DMS114 treated with DMSO at 0.1 percent for 48 hours (cell line): ENCODE results near the gene APOBEC2.

Source experiments
- DNase-seq: peaks from one replicate; lab custom pipeline; 2025; ENCODE audit not compliant: unreplicated experiment; lab: John Stamatoyannopoulos, UW

The APOBEC2 gene

DNA sequence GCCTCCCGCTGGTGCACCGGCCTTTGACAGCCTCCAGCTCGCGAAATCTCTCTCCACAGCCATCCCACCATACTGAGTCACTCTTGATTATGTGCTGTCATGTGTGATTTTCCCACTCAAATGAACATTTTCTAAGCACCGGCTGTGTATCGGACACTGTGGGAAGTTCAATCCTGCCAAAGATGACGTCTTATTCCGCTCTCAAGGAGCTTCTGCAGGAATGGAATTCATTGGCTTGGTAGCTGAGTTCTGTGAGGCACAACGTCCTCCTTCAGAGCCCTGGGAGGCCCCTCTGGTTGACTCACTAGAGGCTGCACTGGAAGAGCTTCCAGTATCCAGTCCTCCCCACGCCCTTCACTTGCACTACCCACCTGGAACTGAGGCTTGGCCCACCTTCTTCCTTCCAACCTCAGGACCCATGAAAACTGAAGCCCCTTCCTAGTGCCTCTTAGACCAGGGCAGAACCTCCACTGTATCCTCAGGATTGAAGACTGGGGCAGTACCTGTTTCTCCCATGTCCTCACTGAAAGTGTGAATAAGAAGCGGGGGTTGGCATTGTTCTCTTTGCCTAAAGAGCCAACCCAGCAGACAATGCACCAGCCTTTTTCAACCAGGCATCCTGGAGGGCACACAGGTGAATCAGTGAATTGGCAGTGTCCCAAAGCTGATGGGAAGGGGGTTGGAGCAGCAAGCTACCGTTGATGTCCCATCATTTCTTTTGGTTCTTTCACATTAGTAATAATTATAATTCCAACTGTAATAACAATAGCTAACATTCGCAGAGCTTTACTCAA is 15.7 kb upstream of the APOBEC2 start:
- no peak for DNase-seq

GRCh38 chr6:41038205-41038604 is 14.8 kb upstream of the APOBEC2 start:
- no peak for DNase-seq

GRCh38 chr6:41039060-41039998 is 13.7 kb upstream of the APOBEC2 start, which contains the start of gene UNC5CL:
Gene UNC5CL (minus strand): TSS chr6:41039221. CDS start chr6:41035074, 4,147 bp downstream.
- no peak for DNase-seq

DNA sequence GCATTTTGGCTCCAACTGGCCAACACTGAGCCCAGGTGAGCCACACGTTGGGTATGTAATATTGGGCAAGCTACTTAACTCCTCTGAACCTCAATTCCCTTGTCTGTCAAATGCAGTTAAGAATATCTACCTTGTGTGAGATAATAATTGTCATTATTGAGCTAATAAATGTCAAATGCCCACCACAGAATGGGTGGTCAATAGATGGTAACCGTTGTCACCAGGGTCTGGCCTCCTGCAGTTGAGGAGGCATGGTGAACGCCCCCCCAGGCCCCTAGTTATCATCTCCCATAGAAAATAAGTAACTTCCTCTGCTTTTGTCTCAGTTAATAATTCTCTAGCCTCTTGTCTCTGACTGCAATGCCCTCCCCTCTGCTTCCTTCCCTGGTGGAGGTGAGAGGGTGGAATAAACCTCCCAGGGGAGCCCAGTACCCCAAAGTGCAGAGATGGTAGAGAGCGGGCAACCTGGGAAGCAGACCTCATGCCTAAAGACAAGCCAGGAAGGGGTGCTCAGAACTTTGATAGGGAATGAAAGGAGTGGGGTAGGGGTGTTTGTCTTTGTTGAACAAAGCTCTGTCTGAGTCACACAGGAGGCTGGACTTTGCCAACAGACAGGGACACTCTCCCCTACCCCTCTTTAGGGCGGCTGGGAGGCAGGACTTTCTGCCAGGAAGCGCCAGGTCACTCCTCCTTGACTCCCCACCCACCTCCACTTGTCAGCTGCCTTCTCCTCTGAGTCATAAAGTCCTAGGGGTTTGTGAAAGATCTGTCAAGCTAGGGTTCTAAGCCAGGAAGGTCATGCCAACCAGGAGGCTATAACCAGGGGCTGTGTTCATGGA is 12.7 kb upstream of the APOBEC2 start:
- no peak for DNase-seq

- no peak for DNase-seq
Measured at GRCh38 chr6:41040940-41041536, 12.0 kb upstream of the APOBEC2 start.

GRCh38 chr6:41042226-41043055 is 10.6 kb upstream of the APOBEC2 start, which contains the start of gene TSPO2:
Gene TSPO2 (plus strand): TSS chr6:41042467. CDS start chr6:41042986, 519 bp downstream.
- DNase-seq: no peak

GRCh38 chr6:41043151-41043550 is 9.9 kb upstream of the APOBEC2 start:
- no peak for DNase-seq

DNA sequence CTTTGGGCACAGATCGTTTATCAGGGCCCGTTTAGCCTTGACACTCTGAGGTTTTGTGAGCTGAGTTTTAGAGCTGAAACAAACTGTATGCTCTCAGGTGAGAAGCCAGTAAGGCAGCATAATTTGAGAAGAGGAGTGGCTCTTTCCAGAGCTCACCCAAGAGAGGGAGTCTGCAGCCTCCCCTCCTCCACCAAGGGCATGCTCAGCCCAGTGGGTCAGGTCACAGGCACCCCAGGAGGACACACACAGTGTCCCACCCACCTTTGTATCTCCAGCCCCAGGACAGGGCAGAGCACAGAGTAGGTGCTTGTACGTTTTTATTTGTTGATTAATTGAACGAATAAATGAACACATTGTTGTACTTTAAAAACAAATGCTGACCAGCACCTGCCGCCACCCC is 7.3 kb upstream of the APOBEC2 start:
- DNase-seq: no peak

GRCh38 chr6:41046084-41046483 is 6.9 kb upstream of the APOBEC2 start:
- DNase-seq: no peak

DNA sequence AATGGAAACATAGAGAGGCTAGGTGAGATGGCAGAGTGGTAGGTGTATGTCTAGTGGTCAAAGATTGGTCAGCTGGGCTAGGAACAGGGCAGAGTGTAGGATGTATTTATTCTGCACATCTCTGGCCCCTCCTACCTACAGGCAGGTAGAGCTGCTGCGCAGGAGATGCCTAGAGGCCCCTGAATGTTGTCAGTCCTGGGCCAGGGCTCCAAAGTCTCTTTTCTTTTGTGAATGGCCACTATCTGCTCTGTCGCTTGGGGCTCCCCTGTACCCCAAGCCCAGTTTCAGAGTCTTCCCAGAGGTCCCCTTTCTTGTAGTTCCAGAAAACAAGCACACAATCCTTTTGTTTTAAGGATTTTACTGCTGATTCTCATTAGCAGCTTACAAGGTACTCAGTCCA is 5.7 kb upstream of the APOBEC2 start:
- DNase-seq: no peak

- DNase-seq: no peak
Measured at GRCh38 chr6:41047745-41048732, 5.0 kb upstream of the APOBEC2 start.

GRCh38 chr6:41049521-41049920 is 3.5 kb upstream of the APOBEC2 start:
- no peak for DNase-seq

DNA sequence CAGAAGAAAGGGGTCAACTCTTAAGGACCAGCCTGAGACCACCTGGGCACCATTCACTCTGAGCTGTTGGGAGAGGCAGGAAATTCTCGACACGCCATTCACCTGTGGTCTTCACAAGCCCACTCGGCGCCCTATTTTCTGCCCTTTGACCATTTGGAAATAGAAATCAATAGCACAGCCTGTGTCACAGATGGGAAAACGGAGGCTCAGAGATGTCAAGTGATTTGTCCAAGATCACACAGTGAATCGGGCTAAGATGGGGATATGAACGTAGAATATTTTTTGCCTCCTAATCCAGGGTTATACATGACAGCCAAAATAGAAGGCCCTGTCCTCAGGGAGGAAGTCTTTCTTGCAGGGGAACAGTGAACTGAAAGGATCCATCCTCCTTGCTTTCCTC is 3.0 kb upstream of the APOBEC2 start:
- DNase-seq: no peak

- no peak for DNase-seq
Measured at GRCh38 chr6:41050536-41050935, 2.5 kb upstream of the APOBEC2 start.

DNA sequence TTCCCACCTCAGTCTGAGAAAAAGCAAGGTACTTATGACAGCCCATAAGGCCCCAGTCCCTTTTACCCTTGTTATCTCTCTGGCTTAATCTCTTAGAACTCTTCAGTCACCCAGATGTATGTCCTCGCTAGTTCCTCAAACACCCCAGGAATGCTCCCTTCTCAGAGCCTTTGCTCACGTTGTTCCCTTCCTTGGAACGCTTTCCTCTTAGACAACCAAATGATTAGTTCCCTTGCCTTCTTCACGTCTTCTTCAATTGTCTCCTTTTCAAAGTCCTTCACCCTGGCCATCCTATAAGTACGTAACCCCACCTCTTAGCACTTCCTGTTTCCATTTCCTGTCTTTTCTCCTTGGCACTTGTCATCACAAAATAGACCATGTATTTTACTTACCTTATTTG is 1.1 kb upstream of the APOBEC2 start:
- DNase-seq: no peak

- DNase-seq: no peak
Measured at GRCh38 chr6:41054511-41054910, 1.5 kb downstream of the APOBEC2 start.

- no peak for DNase-seq
Measured at GRCh38 chr6:41055149-41055548, 2.1 kb downstream of the APOBEC2 start.

- DNase-seq: no peak
Measured at GRCh38 chr6:41056768-41057490, 3.9 kb downstream of the APOBEC2 start.
